HG02943 (cell line): ENCODE results near the gene CCDC170.
A peak's percentile ranks its signal among the peaks of the same experiment; 100 is the strongest.
"Not testable (repeated sequence)": the region's sequence is repeated elsewhere in the genome, so short reads cannot be mapped to it uniquely, and the experiment has no call there.

Source experiments
- ATAC-seq: cut with Tn5 transposase; IDR thresholded peaks from one replicate; pipeline ENCODE4 v1.9.1; 2021; ENCODE audit warnings: mild to moderate bottlenecking, low read depth, moderate library complexity; ENCODE audit not compliant: unreplicated experiment

CCDC170 gene

GRCh38 chr6:151493804-151494234, at the start of gene CCDC170:
Gene CCDC170, plus strand, starts transcription at chr6:151494017. Its CDS starts 112 bp downstream, at chr6:151494129.
- no peak for ATAC-seq

GRCh38 chr6:151445482-151445881, 48.3 kb upstream of the CCDC170 start:
- no peak for ATAC-seq

GRCh38 chr6:151447237-151447636, 46.6 kb upstream of the CCDC170 start:
- ATAC-seq = no peak

GRCh38 chr6:151448623-151449022, 45.2 kb upstream of the CCDC170 start:
- ATAC-seq = no peak

GRCh38 chr6:151450928-151451327, 42.9 kb upstream of the CCDC170 start:
- ATAC-seq = not testable (repeated sequence)

GRCh38 chr6:151451417-151451949, 42.3 kb upstream of the CCDC170 start:
- no peak for ATAC-seq

- ATAC-seq = peak; percentile 98
Measured at GRCh38 chr6:151451950-151452749, 41.7 kb upstream of the CCDC170 start, which contains the start of gene RMND1. Gene RMND1, minus strand, starts transcription at chr6:151452126. Its CDS starts 6,315 bp downstream, at chr6:151445811.

GRCh38 chr6:151452750-151453427, 40.9 kb upstream of the CCDC170 start:
- no peak for ATAC-seq

- not testable (repeated sequence) for ATAC-seq
Measured at GRCh38 chr6:151455751-151456398, 37.9 kb upstream of the CCDC170 start.

- no peak for ATAC-seq
Measured at GRCh38 chr6:151461673-151462072, 32.1 kb upstream of the CCDC170 start.

GRCh38 chr6:151464702-151465101, 29.1 kb upstream of the CCDC170 start:
- no peak for ATAC-seq

GRCh38 chr6:151475653-151476523, 17.9 kb upstream of the CCDC170 start:
- no peak for ATAC-seq

GRCh38 chr6:151477726-151478125, 16.1 kb upstream of the CCDC170 start:
- no peak for ATAC-seq

GRCh38 chr6:151478670-151479069, 15.1 kb upstream of the CCDC170 start:
- no peak for ATAC-seq

- ATAC-seq = no peak
Measured at GRCh38 chr6:151481786-151482185, 12.0 kb upstream of the CCDC170 start.

GRCh38 chr6:151482290-151482689, 11.5 kb upstream of the CCDC170 start:
- ATAC-seq = no peak

- no peak for ATAC-seq
Measured at GRCh38 chr6:151483994-151484393, 9.8 kb upstream of the CCDC170 start.

GRCh38 chr6:151488226-151488625, 5.6 kb upstream of the CCDC170 start:
- ATAC-seq = no peak

GRCh38 chr6:151490996-151491395, 2.8 kb upstream of the CCDC170 start:
- ATAC-seq = no peak
